Loucy (cell line): ENCODE measurements around the gene TRIO.

Experiments
- CTCF ChIP-seq: fragments of 200-600 bp; sonication (generic); conservative IDR thresholded peaks from 2 replicates; pipeline ENCODE4 v1.5.1; 2014; ENCODE audit warnings: mild to moderate bottlenecking, antibody characterized with exemption, low read length
- EZH2phosphoT487 ChIP-seq: fragments of 200-600 bp; IDR thresholded peaks from 2 replicates; pipeline ENCODE4 v1.6.1; 2018; ENCODE audit warnings: antibody characterized with exemption, mild to moderate bottlenecking, moderate library complexity, borderline replicate concordance

DNA sequence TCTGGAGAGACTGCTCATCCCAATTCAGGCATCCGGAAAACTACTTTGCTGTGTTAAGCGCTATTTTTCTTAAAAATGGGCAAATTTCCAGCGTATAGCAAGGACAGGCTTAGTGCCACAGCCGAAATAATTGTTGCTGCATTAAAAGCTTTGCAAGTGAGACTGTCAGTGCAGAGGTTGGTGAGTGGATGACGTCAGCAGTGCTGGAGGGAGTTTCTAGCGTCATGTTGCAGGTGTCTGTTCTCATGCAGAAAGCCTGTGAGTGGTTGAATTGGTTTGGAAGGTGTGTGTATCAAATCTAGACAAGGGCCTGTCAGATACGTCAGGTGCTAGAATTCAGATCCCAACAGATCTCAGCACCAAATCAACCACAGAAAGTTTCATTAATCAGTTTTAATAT is 204.4 kb downstream of the TRIO start:
- TF ChIP-seq CTCF (no peak), EZH2phosphoT487 (no peak)
